HG02970 (cell line): ENCODE data around the gene SND1.

Experiments
- ATAC-seq: cut with Tn5 transposase; IDR thresholded peaks from one replicate; pipeline ENCODE4 v1.9.1; 2021; ENCODE audit warnings: mild to moderate bottlenecking, moderate library complexity, moderate number of reproducible peaks; ENCODE audit not compliant: unreplicated experiment, low FRiP score

SND1 gene

DNA sequence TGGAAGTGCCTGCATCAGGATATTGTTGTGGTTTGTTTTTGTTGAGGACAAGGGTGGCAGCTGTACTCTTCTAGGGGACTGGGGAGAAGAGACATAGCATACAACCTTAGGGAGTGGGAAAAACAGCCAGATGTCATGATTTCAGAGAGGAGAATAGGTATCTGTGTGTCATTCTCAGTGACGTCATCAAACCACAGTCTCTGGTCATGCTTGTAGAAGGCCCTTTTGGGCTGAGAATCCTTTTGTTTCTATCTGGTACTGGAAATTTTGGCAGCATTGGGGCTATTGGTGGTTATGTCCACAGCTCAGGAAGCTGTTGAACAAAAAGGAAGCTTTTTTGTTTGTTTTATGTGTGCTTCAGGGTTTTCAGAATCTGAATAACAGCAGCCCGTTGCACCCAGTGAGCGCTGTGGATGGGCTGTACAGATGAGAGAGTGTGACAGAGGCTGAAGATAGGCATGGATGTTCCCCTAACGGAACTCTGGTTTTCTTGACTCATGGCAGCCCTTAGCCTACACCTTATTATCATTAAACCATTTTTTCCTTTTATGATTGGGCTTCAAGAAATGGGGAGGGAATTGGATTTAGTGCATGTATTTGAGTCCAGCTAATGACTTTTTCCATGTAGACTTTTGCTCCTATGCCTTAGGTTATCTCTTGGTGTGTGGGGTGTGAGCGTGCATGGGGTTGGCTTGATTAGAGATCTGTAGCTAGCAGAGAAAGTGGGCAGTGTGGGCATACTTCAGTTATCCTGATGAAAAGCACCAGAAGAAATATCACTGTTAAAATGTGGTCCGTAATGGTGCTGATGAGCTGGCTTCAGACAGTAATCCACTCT lies 65.7 kb downstream of the SND1 start:
- ATAC-seq, result no peak

GRCh38 chr7:127718340-127718679 lies 66.3 kb downstream of the SND1 start:
- no peak for ATAC-seq

DNA sequence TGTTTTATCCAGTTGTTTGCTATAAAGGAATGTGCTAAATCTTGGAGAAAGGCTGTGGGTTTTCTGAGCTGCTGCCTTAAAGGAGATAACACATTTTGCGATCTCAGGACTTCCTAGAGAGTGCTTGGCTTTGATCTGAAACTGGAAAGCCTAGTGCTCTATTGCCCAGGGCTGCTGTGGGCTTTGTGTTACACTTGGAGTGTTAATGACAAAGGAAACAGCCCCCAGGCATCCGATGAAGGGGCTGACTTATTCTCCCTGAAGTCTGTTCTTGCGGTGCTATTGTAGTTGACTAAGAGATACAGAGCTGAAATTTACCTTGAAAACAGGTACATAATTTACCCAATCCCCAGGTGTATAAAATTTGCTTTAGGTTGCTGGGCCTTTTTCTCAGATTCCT lies 74.5 kb downstream of the SND1 start:
- ATAC-seq, result no peak

DNA sequence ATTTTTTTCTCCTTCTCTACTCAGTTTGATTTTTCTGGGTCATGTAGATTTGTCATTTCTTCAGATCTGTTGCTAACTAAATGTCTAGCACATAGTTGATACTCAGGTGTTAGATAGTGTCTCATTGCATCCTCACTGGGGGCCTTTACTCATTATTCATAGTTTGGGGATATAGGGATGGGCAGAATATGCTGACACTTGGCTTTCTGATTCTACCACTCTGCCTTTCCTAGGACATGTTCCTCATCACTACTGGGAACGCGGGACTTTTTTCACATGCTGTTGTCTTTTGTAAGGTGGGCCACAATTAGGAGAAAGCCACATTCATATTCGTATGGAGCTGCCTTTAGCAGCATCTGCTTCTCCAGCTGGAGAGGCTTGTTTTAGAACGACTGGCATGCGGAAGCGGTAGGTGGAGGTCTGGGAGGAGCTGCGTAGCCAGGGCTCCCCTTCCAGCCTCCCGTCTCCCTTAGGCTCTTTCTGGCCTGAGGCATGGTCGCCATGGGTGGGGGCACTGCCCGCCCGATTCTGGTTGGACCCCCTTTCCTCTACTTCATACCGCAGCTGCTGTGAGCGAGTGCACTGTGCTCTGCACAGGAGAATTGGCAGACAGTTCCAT lies 78.8 kb downstream of the SND1 start:
- no peak for ATAC-seq

GRCh38 chr7:127731431-127732080 lies 79.6 kb downstream of the SND1 start:
- no peak for ATAC-seq

DNA sequence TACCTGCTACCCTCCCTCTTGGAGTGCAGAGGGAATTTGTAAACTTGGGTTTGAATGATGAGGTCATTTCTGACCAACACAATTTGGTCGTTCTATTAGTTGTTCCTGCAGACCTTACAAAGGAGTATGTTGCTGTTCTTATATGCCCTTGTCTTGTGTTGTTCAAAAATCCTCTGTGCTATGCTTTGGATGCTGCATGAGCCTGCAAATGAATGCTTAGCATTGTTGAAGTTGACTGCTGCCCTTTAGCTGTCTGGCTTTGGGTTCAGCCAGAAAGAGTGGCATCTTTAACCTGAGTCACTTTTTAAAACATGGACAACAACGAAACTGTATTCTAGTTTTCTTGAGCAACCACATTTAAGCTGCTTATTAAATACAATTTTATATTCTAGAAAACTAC lies 80.3 kb downstream of the SND1 start:
- ATAC-seq, result no peak

DNA sequence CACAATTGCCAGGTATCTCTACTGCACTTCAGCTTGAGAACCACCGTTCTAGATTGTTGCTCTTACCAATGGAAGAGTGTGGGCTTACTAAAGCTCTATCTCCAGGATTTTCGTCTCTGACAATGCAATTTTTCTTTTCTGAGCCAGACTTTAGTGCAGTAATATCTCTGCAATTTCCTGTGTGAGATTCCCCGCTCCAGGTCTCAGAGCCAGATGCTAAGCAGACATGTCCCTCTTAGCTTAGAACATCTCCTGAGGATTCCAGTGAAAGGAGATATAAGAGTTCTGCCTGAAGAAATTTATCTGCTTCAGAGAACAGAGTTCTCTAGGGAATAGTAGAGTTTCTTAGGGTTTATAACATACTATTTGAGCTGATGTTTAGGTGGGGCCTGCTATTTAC lies 82.0 kb downstream of the SND1 start:
- ATAC-seq, result no peak

GRCh38 chr7:127736511-127736910 lies 84.5 kb downstream of the SND1 start:
- no peak for ATAC-seq

DNA sequence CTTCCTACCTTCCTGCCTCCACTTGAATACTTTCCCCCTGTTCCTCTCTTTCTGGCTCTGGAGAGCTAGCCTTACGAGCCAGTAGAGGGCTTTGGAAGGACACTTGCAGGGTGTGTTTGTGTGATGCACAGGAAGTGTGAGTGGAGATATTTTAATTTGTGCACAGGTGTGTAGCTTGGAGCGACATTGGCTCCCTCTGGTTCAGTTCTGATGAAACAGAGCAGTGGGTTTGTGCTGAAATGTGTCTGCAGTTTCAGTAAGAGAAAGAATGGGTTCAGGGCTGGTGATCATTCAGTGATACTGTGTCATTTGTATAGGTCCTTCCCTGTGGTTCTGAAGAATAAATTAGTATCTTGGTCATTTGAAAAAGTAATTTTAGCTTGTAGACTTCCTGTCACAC lies 86.9 kb downstream of the SND1 start:
- no peak for ATAC-seq

- ATAC-seq, result no peak
These were observed 89.9 kb downstream of the SND1 start for GRCh38 chr7:127741764-127742375.

DNA sequence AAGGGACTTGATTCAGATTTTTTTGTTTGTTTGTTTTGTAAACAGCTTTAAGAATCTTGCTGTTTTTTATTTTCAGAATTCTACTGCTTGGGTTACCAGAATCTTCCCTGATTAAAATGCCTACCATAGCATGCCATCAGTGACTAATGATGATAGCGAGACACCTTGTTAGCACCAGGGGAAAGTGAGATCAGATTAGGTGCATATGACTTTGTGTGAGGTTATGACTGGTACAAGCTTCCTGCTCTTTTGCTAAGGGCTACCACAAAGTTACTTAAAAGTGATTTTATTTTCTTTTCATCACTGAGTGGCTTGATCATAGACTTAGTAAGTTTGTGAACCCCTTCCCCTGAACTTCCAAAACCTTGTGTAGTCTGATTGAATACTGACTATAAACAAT lies 93.5 kb downstream of the SND1 start:
- no peak for ATAC-seq

GRCh38 chr7:127751062-127751461 lies 99.1 kb downstream of the SND1 start:
- ATAC-seq, result no peak

- no peak for ATAC-seq
These were observed 99.8 kb downstream of the SND1 start for GRCh38 chr7:127751490-127752448.

GRCh38 chr7:127752829-127753228 lies 100.8 kb downstream of the SND1 start:
- ATAC-seq, result no peak

DNA sequence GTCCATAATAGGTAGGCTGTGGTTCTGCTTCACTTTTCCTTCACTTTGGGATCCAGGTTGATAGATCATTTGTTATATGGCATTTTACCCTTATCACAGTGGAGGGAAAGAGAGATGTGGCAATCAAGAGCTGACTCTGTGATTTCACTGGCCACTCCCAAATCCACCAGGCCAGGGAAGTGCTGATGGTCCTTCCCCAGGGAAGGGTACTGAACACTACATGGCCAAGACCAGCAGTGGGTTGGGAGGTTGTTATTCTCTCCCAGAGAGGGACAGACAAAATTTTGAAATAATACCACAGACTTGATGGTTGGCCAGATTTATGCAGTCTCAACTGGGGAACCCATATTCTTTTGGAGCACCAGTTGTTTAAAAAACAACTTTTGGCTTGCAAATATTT lies 102.5 kb downstream of the SND1 start:
- ATAC-seq, result no peak

GRCh38 chr7:127755521-127755920 lies 103.5 kb downstream of the SND1 start:
- ATAC-seq, result no peak

GRCh38 chr7:127755965-127756364 lies 104.0 kb downstream of the SND1 start:
- ATAC-seq, result no peak

DNA sequence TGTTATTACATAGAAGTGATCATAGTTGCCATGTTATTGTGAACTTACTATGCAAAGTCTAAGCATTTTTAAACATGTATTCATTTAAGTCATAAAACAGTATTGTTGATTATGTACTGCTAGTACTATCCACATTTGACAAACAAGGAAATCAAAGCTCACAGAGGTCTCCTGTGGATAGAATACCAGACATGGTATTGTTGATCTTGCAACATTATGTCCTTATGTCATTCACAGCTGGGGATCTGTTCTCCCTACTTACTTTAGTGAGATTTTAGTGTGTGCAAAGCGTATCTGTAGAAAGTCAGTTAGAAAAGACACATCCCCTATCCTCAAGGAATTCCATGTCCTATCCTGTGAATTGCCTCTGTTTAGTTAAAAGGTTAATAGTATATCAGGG lies 106.1 kb downstream of the SND1 start:
- no peak for ATAC-seq

DNA sequence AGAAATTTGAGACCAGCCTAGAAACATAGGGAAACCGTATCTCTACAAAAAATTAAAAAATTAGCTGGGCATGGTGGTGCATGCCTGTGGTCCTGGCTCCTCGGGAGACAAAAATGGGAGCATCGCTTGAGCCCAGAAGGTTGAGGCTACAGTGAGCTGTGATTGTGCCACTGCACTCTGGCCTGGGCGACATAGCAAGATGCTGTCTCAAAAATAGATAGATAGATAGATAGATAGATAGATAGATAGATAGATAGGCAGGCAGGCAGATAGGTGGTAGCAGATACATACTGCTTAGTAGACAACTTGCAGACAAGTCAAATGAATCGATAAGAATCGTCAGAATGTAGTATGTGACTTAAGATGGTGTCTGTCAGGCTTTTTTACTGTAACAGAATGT lies 106.9 kb downstream of the SND1 start:
- no peak for ATAC-seq

DNA sequence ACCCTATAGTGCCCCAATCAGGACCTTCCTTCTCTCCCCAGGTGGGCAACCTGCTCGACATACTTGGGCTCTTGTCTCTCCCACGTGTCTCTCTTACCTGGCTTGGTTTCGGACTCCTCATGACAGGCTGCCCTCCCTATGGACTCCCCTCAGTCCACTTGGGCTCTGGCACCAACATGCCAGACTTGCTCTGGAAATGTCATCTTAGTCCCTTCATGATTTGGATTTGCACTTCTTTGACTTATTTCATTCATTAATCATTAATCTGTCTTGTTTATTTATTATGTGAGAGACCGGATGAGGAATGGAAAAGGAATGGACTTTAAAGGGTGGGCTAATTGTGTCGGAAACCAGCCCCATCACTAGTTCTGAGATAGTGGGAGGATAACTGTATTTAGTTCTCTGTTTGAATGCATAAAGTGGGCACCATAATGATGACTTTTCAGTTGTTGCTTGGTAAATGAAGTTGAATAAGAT lies 108.0 kb downstream of the SND1 start:
- ATAC-seq, result no peak
